ENCODE data around the gene MAPKAP1.
"Not testable (repeated sequence)": the region's sequence is repeated elsewhere in the genome, so short reads cannot be mapped to it uniquely, and the experiment has no call there.

Gene MAPKAP1

GRCh38 chr9:125726456-125727132 lies 19.6 kb upstream of the MAPKAP1 start:
- DNase-seq: no peak

DNA sequence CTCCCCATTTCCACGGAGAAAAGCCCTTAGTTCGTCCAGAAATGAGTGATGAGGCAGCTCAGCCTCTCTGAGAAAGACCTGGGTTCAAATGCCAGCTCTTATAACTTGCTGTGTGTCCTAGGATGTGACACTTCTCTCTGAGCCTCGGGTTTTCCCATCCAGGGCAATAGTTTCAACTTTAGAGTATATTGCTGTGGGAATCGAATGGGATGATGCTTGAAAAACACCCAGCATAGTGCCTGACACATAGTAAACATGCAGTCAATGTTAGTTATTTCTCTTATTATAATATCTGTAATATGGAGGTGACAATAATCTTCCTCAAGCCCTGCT lies 430 bp upstream of the MAPKAP1 start:
- DNase-seq: no peak

DNA sequence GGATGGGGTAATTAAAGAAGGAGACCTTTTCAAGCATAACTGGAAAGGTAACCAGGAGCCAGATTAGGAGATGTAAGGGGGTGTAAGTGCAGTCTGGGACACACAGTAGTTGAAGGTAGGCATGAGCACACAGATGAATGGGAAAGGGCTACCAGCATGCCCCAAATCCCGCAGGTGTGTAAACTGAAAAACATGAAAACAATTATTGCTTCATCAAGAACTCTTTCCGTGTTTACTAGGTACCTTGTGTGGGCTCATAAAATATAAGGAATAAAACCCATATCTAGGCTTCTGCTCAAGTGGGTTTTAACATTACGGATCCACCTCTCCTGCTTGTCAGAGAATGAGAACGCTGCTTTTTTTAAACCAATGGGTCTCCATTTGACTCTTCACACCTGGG lies 1.1 kb downstream of the MAPKAP1 start:
- no peak for DNase-seq

DNA sequence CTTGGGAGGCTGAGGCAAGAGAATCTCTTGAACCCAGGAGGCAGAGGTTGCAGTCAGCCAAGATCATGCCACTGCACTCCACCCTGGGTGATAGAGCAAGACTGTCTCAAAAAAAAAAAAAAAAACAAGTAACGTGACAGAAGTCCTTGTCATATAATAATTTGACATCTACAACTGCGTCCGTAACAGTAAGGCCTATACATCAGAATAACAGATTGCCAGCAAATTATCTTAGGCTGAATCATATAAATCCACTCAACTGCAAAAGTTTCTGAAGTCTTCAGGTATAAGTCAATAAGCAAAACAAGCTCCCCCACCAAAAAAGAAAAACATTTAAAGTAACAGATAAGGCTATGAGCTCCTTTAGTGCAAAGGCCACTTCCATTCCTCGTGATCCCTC lies 3.3 kb downstream of the MAPKAP1 start:
- DNase-seq: no peak

- DNase-seq: no peak
These were observed 5.7 kb downstream of the MAPKAP1 start for GRCh38 chr9:125701351-125701750.

- no peak for DNase-seq
These were observed 6.2 kb downstream of the MAPKAP1 start for GRCh38 chr9:125700791-125701190.

DNA sequence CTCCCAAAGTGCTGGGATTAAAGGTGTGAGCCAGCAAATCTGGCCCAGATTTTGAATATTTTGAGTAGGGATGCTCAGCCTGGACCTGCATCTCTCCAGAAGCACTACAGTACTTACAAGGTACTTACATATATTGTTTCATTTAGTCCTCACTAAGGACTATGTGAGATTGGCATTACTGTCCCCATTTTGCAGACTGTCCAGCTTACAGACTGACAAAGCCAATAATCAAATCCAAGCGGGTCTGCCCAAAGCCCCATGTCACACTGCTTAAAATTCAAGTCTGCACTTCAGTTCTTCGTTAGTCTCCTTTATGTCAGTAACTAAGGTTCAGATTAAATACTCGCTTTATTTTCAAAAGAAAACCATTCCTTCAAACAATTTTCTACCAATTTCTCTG lies 7.1 kb downstream of the MAPKAP1 start:
- DNase-seq: no peak

- no peak for DNase-seq
These were observed 10.8 kb downstream of the MAPKAP1 start for GRCh38 chr9:125696106-125696647.

DNA sequence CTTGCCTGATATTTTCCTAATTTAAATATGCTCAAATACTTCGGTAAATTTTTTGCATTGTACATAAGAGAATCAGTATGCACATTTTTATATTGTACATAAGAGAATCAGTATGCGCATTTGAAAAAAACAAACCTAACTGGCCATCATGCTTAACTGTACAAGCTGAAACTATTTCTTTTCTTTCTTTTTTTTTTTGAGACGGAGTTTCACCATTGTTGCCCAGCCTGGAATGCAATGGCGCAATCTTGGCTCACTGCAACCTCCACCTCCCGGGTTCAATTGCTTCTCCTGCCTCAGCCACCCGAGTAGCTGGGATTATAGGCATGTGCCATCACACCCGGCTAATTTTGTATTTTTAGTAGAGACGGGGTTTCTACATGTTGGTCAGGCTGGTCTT lies 11.5 kb downstream of the MAPKAP1 start:
- not testable (repeated sequence) for DNase-seq

GRCh38 chr9:125694478-125694877 lies 12.5 kb downstream of the MAPKAP1 start:
- no peak for DNase-seq

GRCh38 chr9:125693492-125693891 lies 13.5 kb downstream of the MAPKAP1 start:
- not testable (repeated sequence) for DNase-seq

DNA sequence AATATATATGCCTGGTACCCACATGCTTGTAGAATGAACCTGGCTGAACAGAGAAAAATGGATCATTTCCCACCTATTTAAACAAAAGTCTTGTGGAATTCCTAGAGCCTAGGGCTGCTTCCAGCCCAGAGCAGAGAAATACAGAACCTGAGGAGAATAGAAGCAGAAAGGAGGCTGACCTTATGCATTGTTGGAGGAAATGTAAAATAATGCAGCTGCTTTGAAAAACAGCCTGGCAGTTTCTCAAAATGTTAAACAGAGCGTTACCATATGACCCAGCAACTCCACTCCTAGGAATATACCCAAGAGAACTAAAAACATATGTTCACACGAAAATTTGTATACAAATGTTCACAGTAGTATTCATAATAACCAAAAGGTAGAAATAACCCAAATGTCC lies 15.1 kb downstream of the MAPKAP1 start:
- no peak for DNase-seq

DNA sequence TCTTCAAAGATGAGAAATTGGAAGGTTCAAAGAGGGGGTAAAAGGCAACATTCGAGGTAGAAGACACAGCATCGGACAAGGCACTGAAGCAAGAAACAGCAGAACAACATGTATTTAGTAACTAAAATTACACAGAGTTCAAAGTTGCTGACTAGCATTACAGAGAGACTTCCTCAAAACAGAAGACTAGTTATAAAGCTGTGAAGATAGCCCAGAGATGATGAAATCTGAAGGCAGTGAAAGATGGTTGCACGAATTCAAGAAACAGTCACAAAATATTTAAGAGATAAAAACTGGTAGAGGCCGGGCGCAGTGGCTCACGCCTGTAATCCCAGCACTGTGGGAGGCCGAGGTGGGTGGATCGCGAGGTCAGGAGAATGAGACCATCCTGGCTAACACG lies 16.3 kb downstream of the MAPKAP1 start:
- DNase-seq: no peak

DNA sequence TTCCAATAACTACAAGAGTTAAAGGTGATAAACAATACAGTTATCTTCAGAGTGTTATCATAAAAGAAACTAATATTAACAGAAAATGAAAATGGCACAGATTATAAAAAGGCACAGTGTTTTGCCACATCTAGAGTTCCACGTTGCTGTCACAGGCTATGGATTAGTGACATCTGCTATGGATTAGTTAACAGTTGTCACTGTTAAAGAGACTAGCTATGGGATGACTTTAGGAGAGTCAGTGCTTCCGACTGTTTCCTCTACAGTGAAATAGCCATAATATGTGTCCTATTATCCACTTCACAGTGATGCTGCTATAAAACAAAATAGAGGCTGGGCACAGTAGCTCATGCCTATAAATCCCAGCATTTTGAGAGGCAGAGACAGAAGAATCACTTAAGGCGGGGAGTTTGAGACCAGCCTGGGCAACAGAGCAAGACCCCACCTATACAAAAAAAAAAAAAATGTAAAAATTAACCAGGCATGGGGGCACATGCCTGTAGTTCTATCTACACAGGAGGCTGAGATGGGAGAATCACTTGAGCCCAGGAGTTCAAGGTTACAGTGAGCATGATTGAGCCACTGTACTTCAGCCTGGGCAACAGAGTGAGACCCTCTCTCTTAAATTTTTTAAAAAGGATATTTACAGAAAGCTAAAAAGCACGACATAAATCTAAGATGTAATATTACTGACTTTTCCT lies 19.7 kb downstream of the MAPKAP1 start:
- no peak for DNase-seq

GRCh38 chr9:125685167-125685566 lies 21.8 kb downstream of the MAPKAP1 start:
- DNase-seq: no peak

DNA sequence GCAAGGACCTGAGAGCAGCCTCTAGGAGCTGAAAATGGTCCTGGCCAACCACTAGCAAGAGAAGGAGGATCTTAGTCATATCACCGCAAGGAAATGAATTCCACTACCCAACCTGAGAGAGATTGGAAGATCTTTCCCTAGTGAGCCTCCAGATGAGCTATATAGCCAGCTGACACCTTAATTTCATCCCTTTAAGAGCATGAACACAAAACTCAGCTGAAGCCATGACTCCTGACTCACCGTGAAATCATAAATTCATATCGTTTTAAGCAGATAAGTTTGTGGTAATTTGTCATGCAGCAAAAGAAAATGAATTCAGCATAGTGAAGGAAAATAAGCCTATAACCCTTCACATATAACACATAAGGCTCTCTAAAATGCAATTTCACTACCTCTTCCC lies 23.5 kb downstream of the MAPKAP1 start:
- no peak for DNase-seq

- no peak for DNase-seq
These were observed 24.7 kb downstream of the MAPKAP1 start for GRCh38 chr9:125682340-125682739.

DNA sequence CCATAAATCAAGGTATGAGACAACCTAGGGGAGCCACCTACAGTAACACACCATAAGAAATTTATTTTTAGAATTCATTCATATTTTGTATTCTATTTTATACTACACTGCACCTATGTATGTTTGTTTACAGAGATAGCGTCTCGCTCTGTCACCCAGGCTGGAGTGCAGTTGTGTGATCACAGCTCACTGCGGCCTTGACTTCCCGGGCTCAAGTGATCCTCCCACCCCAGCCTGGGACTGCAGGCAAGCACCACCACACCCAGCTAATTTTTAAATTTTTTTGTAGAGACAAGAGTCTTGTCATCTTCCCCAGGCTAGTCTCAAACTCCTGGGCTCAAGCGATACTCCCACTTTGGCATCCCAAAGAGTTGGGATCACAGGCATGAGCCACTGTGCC lies 25.4 kb downstream of the MAPKAP1 start:
- no peak for DNase-seq

- no peak for DNase-seq
These were observed 25.9 kb downstream of the MAPKAP1 start for GRCh38 chr9:125681086-125681622.

- DNase-seq: no peak
These were observed 26.6 kb downstream of the MAPKAP1 start for GRCh38 chr9:125680445-125680844.

- no peak for DNase-seq
These were observed 27.3 kb downstream of the MAPKAP1 start for GRCh38 chr9:125679597-125680189.

DNA sequence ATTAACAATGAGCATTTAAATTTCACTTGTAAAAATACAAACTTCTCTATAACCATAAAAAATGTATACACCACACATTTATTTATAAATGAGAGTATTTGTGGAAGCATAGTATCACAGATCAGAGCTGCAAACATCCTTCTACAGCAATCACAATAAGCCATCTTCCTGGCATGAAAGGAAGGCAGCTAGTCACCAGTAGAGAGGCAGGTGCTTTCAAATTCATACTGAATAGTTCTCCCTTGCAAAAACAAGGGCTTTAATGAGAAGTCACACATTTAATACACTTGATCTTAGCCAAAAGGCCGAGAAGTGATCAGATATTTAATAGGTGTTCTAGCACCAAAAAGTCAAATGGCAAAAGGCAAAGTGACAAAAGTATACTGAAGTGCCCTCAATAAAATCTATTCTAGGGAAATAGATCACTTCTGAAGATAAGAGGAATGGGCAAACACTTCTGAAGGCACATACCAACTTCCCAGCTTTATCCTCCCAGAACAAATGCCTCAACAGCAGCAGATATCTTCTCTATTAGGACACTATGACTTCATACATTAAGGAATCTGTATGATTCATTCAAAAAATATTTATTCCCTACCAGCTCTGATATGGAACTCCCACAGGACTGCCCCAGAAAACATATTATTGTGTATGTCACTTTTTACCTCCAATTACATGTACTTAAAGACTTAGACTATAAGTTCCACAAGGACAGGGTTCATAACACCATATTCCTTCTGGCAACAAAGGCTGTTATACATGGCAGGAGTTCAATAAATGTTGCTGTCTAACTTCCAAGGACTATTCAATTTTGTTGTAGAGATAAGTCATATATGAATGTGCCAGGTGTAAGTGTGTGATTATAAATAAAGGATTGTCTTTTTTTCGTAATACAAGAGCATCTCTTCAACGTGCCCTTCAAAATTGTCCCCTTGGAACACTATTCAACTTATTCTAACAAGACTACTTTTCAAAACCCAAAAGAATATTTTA lies 31.7 kb downstream of the MAPKAP1 start:
- DNase-seq: no peak

DNA sequence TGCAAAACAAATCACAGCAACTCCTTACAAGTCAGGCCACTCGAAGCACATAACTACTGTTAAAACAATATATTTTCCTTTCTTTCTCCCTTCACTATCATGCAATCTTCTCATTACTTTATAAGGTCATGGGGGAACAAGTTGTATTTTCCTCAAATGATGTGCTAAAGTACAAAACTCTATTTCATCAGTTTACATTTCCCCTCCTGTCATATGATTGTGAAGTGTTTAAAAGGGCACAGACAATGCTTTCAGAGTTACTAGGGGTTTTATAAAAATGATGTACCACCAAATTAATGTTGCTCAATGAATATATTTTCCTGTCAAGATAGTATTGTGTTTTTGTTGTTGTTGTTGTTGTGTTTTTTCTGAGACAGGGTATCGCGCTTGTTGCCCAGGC lies 34.1 kb downstream of the MAPKAP1 start:
- DNase-seq: no peak
